Measurements from ENCODE around the gene CRYBG1. TPM values are rescaled to one million over a fixed set of nuclear protein-coding genes. Genes with fewer than 3 reads are reported as not detected.
A peak's percentile ranks its signal among the peaks of the same experiment; 100 is the strongest.
"Not testable (repeated sequence)": the region's sequence is repeated elsewhere in the genome, so short reads cannot be mapped to it uniquely, and the experiment has no call there.

Gene CRYBG1
- total RNA-seq, 1 experiment from 2014 or later, result 5.7 TPM

GRCh38 chr6:106547601-106548453, 187.3 kb downstream of the CRYBG1 start:
- H2AFZ ChIP-seq (ENCODE audit: low read length), result no peak overlapping the region
- H3K9me3 ChIP-seq (ENCODE audit: control insufficient read depth, low read depth, low read length), result no peaks in the 10 kb centered on the region
- no peak for DNase-seq
- H3T11ph ChIP-seq (ENCODE audit: low read length), result no peak overlapping the region
- H3K23ac ChIP-seq (ENCODE audit: insufficient read length, low read depth, low read length), result no peak overlapping the region
- no peak overlapping the region for H3K4ac ChIP-seq (ENCODE audit: low read depth, low read length)
- H3K4me1 Mint-ChIP-seq, result peaks cover 8 to 12% of the 10 kb centered on the region in 2 experiments
- WGBS (ENCODE audit: extremely low coverage, insufficient read length, low lambda C conversion rate), result no CpG with 5 or more reads among the region's 6 CpGs
- TF ChIP-seq CTCF (conservative IDR thresholded peaks at IDR 0.05), result no peak
- no peaks in the 10 kb centered on the region for H3K79me1 ChIP-seq (ENCODE audit: insufficient read depth, low read depth, low read length, poor library complexity, severe bottlenecking)
- H2BK20ac ChIP-seq (ENCODE audit: low read depth, low read length, poor library complexity, severe bottlenecking), result no peak overlapping the region
- no peak overlapping the region for H4K5ac ChIP-seq (ENCODE audit: insufficient read length, low read depth, low read length)
- no peaks in the 10 kb centered on the region for H3K4me1 ChIP-seq (ENCODE audit: insufficient read depth, low read length)
- H3K79me2 ChIP-seq (ENCODE audit: insufficient read depth, low read length), result no peaks in the 10 kb centered on the region
- no peak overlapping the region for H3K4me3 Mint-ChIP-seq
- no peaks in the 10 kb centered on the region for H3K27me3 ChIP-seq (ENCODE audit: insufficient read depth, low read length)
- no peak overlapping the region for H3K56ac ChIP-seq (ENCODE audit: insufficient read length, low read depth, low read length)
- no peak overlapping the region for H2AK5ac ChIP-seq (ENCODE audit: insufficient read length, low read length)
- no peaks in the 10 kb centered on the region for H3K36me3 Mint-ChIP-seq (ENCODE audit: insufficient read depth in 1 of 3, low read depth in 3 of 3)
- no peaks in the 10 kb centered on the region for H3K27me3 Mint-ChIP-seq (ENCODE audit: low read depth)
- no peak overlapping the region for H2BK5ac ChIP-seq (ENCODE audit: insufficient read length, low read length)
- H3K27ac Mint-ChIP-seq, result peak overlapping the region in 1 of 3 experiments; percentile 84; a peak in 1 of 7 replicates
- H2BK15ac ChIP-seq (ENCODE audit: low read depth, low read length), result no peak overlapping the region
- no peak overlapping the region for H4K8ac ChIP-seq (replicated peaks; ENCODE audit: insufficient read length, low read depth, low read length)
- no peak overlapping the region for H2BK12ac ChIP-seq (ENCODE audit: insufficient read length, low read depth, low read length)
- H4K91ac ChIP-seq (ENCODE audit: insufficient read length, low read depth, low read length), result no peak overlapping the region
- H3K23me2 ChIP-seq (ENCODE audit: insufficient read length, low read depth, low read length, poor library complexity, severe bottlenecking), result no peaks in the 10 kb centered on the region
- no peak overlapping the region for H3K14ac ChIP-seq (ENCODE audit: insufficient read depth, low read length)
- no peak overlapping the region for H2BK120ac ChIP-seq (ENCODE audit: low read depth, low read length, poor library complexity, severe bottlenecking)
- no peak overlapping the region for H3K18ac ChIP-seq (ENCODE audit: insufficient read length, low read depth, low read length)
- H3K27ac ChIP-seq (ENCODE audit: insufficient read length, low read depth, low read length), result no peak overlapping the region
- H4K20me1 ChIP-seq (ENCODE audit: control insufficient read depth, insufficient read depth, insufficient read length), result no peaks in the 10 kb centered on the region
- H3K9ac ChIP-seq (ENCODE audit: extremely low read depth, insufficient read length, low read length), result no peak overlapping the region
- no peaks in the 10 kb centered on the region for H3K9me3 Mint-ChIP-seq
- no peak overlapping the region for H3K4me2 ChIP-seq (ENCODE audit: insufficient read depth, insufficient read length, low read length)

GRCh38 chr6:106548926-106549455, 188.5 kb downstream of the CRYBG1 start:
- not testable (repeated sequence) for H2AFZ ChIP-seq (ENCODE audit: low read length); H3K4me2 ChIP-seq (ENCODE audit: insufficient read depth, insufficient read length, low read length); H3T11ph ChIP-seq (ENCODE audit: low read length); H3K18ac ChIP-seq (ENCODE audit: insufficient read length, low read depth, low read length); H3K79me2 ChIP-seq (ENCODE audit: insufficient read depth, low read length); H3K27me3 ChIP-seq (ENCODE audit: insufficient read depth, low read length); H2BK12ac ChIP-seq (ENCODE audit: insufficient read length, low read depth, low read length); H3K79me1 ChIP-seq (ENCODE audit: insufficient read depth, low read depth, low read length, poor library complexity, severe bottlenecking); H3K23me2 ChIP-seq (ENCODE audit: insufficient read length, low read depth, low read length, poor library complexity, severe bottlenecking); H2BK5ac ChIP-seq (ENCODE audit: insufficient read length, low read length); H3K56ac ChIP-seq (ENCODE audit: insufficient read length, low read depth, low read length); DNase-seq; H3K4ac ChIP-seq (ENCODE audit: low read depth, low read length); H3K4me3 Mint-ChIP-seq; H2BK20ac ChIP-seq (ENCODE audit: low read depth, low read length, poor library complexity, severe bottlenecking); H3K27me3 Mint-ChIP-seq (ENCODE audit: low read depth); H2BK15ac ChIP-seq (ENCODE audit: low read depth, low read length); H2BK120ac ChIP-seq (ENCODE audit: low read depth, low read length, poor library complexity, severe bottlenecking); H3K9me3 Mint-ChIP-seq; H3K27ac ChIP-seq (ENCODE audit: insufficient read length, low read depth, low read length); H4K91ac ChIP-seq (ENCODE audit: insufficient read length, low read depth, low read length); H3K23ac ChIP-seq (ENCODE audit: insufficient read length, low read depth, low read length); H4K20me1 ChIP-seq (ENCODE audit: control insufficient read depth, insufficient read depth, insufficient read length); H4K8ac ChIP-seq (replicated peaks; ENCODE audit: insufficient read length, low read depth, low read length); H3K4me1 ChIP-seq (ENCODE audit: insufficient read depth, low read length); H4K5ac ChIP-seq (ENCODE audit: insufficient read length, low read depth, low read length); H3K27ac Mint-ChIP-seq; H3K36me3 Mint-ChIP-seq (ENCODE audit: insufficient read depth in 1 of 3, low read depth in 3 of 3); H3K14ac ChIP-seq (ENCODE audit: insufficient read depth, low read length); H2AK5ac ChIP-seq (ENCODE audit: insufficient read length, low read length); H3K9ac ChIP-seq (ENCODE audit: extremely low read depth, insufficient read length, low read length); H3K9me3 ChIP-seq (ENCODE audit: control insufficient read depth, low read depth, low read length)
- WGBS (ENCODE audit: extremely low coverage, insufficient read length, low lambda C conversion rate), result no CpG with 5 or more reads among the region's 6 CpGs
- peaks cover 8 to 16% of the 10 kb centered on the region in 2 experiments for H3K4me1 Mint-ChIP-seq
